Fibroblast of skin of left quadriceps (primary cell): ENCODE measurements around the gene KCNQ2.
"Not testable (repeated sequence)": the region's sequence is repeated elsewhere in the genome, so short reads cannot be mapped to it uniquely, and the experiment has no call there.

Experiments used
- DNase-seq, 2 experiments: peaks; one replicate each; pipeline ENCODE4 v3.0.0-alpha.2; 2013; ENCODE audit warnings: low read depth in 2 of 2

Gene KCNQ2

DNA sequence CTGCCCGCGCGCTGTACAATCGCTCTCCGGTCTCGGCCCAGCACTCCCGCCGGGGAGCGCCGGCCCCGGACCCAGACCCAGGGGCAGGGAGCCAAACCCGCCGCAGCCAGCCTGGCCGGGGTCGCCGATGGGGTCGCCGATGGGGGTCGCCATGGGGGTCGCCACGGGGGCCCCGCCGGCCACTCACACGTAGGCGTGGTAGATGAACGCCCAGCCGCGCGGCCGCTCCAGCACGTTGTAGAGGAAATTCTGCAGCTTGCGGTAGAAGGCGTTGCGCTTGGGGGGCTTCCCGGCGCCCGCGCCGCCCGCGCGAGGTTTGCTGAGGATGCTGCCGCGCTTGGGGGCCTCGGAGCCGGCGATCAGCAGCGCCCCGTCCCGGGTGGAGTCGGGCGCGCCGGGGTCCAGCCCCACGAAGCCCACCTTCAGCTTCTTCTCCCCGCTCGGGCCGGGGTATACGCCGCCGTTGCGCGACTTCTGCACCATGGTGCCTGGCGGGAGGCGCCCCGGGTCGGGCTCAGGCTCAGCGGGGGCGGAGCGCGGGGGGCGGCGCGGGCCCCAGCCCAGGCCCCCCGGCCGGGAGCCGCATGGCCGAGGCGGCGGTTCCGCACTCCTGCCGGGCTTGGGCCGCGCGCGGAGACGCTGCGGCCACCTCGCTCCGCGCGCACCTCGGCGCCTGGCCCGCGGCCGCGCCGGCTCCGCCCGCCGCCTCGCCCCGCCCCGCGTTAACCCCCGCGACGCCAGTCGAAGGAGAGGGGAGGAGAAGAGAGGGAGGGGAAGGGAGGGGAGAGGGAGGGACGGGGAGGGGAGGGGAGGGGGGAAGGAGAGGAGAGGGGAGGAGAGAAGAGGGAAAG lies at the start of gene KCNQ2:
Gene KCNQ2, minus strand, starts transcription at position 675 of the 851 bp plus-strand sequence. Its CDS starts 192 bp downstream, at position 483.
- no peak for DNase-seq

DNA sequence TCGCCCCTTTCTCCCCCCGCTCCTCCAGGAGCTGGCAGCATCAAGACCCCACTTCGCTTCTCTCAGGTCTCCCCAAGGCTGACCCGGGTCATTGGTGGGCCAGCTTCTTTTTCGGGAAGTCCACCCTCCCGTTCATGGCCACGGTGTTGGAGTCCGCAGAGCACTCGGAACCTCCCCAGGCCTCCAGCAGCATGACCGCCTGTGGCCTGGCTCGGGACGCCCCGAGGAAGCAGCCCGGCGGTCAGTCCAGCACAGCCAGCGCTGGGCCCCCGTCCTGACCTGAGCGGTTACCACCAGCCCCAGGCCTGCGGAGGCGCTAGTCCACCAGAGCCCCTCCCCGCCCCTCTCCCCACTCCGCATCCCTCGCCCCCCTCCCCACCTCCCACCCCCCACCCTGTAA lies 49.1 kb upstream of the KCNQ2 start:
- DNase-seq, result no peak

- DNase-seq, result peak; percentile 16 to 21
These were observed 48.6 kb upstream of the KCNQ2 start for GRCh38 chr20:63520934-63521601.

DNA sequence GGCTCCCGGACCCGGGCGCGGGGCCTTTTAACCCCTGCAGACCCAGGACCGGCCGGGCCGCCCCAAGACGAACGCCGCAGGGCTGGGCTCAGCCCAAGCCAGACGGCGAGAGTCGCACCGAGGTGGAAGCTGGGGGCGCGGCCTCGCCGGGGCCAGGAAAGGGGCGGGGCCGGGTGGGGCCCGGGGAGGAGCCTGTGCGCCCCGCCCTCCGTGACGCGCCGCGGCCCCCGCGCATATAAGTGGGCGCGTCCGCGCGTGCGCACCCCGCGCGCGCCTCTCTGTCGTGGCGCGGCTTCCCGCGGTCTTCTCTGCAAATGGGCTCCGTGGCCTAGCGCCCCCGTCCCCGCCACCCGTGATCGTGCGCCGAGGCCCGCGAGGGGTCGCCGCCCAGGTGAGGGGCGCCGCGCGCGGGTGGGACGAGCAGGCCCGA lies 48.1 kb upstream of the KCNQ2 start, which contains the start of gene PPDPF:
Gene PPDPF, plus strand, starts transcription at position 262 of the 430 bp plus-strand sequence. CDS start 544 bp downstream, outside the sequence.
- DNase-seq, result peak; percentile 61 to 62

GRCh38 chr20:63519668-63520503 lies 47.4 kb upstream of the KCNQ2 start:
- peak; percentile 15 to 16 for DNase-seq

GRCh38 chr20:63518946-63519667 lies 46.7 kb upstream of the KCNQ2 start:
- no peak for DNase-seq

DNA sequence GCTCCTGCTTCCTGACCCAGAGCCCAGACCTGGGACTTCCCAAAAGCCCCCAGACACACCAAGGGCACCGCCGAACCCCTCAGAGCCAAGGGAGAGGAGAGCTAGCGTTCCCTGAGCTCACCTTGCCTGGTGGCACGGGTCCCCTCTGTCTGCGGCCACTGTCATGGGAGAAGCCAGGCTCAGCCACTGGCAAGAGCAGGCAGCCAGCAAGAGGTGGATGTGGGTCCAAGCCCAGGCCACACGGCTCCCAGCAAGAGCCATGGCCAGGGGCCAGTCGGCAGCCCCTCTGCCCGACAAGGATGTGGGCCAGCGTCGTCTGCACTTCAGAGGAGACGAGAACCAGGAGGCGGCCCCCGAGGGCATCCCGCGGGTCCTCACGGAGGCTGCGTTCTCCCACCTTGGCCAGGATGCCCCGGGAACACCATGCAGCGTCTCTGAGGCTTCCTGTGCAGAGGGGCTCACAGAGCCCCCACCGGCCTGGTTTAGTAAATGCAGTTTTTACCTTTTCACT lies 46.0 kb upstream of the KCNQ2 start:
- DNase-seq, result no peak

DNA sequence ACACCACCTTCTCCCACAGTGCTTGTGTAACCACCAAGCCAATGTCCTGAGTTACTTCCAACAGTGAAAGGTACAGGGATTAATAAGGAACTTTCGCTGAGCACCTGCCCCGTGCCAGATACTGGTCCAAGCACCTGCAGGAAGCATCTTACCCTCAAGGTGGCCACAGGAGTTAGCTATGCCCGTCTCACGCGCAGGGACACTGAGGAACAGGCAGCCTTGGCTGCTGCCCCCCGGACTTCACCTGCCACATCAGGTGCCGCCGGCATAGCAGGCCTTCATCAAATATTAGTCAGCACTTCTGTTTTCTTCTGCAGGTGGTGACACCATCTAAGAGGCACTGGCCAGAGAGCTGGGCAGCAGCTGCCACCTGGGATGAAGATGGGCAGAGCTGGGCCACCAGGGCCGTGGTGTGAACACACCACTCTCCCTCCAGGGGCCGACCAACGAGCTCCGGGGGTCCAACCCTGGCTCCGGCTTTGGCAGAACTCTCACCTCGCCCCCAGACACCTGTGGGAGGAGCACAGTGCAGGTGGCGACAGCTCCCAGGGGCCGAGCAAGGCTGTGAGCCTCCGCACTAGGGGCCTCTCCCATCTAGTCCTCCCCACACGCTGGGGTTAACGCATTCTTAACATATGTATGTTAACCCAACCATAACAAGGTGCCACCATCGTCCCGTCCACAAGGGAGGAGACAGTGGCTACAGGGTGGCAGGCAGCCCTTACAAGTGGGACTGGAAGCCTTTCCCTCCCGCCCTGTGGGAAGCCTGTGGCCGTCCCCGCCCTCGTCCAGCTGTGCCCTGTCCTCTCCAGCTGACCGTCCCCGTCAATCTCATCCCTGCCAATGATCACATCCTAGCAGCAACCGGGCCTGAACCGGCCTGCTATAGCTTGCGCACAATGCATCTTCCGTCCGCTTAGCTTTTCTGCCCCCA lies 45.2 kb upstream of the KCNQ2 start:
- DNase-seq, result no peak

DNA sequence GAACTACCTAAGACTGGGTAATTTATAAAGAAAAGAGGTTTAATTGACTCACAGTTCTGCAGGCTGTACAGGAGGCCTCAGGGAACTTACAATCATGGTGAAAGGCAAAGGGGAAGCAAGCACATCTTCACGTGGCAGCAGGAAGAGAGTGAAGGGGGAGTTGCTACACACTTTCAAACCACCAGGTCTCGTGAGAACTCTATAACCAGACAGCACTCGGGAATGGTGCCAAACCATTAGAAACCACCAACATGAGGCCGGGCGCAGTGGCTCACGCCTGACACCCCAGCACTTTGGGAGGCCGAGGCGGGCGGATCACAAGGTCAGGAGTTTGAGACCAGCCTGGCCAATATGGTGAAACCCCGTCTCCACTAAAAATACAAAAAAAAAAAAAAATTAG lies 42.1 kb upstream of the KCNQ2 start:
- DNase-seq, result not testable (repeated sequence)

DNA sequence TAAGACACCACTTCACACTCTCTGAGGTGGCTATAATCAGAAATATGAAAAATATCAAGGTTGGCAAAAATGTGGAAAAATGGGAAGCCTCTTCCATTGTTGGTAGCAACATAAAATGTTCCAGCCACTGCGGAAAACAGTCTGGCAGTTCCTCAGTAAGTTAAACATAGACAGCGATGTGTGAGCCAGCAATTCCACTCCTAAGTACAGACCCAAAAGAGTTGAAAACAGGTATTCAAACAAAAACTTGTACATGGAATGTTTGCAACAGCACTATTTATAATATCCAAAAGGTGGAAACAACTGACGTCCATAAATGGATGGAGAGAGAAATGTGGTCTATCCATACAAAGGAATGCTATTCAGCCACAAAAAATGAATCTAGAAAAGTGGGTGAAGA lies 40.8 kb upstream of the KCNQ2 start:
- DNase-seq, result no peak

DNA sequence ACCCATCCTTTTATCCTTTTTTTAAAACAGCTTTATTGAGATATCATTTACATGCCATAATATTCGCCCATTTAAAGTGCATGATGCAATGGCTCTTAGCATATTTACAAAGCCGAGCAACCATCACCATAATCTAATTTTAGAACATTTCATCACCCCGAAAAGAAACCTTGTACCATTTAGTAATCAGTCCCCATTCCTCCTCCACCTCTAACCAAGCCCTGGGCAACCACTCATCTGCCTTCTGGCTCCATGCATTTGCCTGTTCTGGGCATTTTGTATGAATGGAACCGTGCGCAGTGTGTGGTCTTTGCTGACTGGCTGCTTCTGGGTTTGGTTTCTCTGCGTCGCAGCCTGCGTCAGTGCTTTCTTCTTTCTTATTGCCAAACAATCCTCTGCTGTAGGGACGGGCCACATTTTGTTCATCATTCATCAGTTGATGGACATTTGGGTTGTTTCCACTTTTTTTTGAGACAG lies 36.7 kb upstream of the KCNQ2 start:
- DNase-seq, result no peak

DNA sequence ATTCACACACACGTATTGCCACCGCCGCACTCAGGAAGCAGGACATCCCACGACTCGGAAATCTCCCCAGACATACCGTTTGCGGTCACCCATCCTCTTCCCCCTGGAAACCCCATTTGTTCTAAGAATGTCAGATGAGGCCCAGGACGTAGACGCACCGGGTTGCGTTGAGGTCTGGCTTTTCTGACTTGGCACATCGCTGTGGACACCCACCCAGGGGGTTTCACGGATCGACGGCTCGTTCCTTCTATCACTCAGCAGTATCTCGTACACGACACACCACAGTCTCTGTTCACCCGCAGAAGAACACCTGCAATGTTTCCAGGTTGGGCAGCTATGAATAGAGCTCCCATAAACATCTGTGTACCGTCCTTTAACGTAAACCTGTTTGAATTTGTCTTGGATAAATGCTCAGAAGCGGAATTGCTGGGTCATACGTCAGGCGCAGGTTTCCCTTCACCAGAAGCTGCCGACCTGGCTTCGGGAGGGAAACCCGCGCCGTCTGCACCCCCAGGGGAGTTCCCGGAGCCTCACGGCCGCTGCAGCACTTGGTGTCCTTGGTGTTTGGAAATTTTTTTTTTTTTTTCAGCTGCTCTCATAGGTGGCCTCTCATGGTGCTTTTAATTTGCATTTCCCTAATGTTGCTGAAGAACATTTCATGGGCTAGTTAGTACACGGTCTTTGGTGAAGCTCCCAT lies 35.8 kb upstream of the KCNQ2 start:
- DNase-seq, result no peak

DNA sequence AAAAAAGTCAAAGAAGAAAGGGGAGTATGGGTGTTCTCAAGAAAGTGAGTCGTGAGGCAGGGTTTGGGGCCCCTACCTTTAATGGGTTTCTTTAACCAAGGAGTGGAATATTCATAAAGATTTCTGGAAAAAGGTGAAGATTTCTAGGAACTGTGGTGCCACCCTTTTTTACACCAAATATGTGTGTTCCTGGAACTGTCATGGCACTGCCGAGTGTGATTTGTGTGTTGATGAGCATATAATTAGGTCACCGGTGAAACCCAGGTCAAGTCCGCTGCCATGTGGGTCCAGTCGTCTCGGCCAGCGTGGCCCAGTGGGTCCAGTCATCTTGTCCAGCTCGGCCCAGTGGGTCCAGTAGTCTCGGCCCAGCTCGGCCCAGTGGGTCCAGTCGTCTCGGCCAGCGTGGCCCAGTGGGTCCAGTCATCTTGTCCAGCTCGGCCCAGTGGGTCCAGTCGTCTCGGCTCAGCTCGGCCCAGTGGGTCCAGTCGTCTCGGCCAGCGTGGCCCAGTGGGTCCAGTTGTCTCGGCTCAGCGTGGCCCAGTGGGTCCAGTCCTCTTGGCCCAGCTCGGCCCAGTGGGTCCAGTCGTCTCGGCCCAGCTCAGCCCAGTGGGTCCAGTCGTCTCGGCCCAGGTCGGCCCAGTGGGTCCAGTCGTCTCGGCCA lies 34.8 kb upstream of the KCNQ2 start:
- DNase-seq, result no peak

DNA sequence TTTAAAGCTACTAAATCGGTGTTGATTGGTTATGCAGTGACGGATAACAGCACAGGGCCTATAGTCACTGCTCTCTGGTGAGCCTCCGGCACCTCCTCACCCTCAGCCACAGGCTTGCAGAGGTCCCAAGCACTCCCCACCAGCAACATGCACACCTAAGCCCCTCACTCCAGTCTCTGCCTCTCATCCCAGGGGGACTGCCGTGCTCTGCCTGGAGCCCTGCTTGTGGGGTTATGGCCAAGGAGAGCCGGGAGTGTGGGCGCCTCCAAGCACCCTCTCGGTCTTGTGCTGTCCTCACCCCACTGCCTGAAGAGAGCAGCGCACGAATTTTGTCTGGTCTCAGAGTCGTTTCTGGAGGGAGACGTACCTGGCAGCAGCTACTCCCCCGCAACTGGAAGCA lies 33.3 kb upstream of the KCNQ2 start:
- DNase-seq, result no peak

GRCh38 chr20:63505281-63505680 lies 32.8 kb upstream of the KCNQ2 start:
- DNase-seq, result no peak

DNA sequence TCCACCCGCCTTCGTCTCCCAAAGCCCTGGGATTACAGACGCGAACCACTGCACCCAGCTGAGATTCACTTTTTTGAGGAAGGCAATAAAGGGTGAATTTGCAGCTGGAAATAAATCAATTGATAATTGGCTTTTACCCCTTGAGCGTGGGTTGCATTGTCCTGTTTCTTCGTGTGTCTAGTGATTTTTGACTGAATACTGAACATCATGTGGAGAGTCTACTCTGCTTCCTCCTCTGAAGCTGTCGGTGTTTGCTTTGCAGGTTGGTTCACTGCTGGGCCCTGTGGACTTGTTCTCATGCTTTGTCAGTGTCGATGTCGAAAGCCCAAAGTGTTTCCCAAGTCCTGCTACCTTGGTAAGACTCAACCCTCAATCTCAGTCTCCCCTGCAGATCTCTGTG lies 32.2 kb upstream of the KCNQ2 start:
- no peak for DNase-seq

GRCh38 chr20:63503524-63503923 lies 31.1 kb upstream of the KCNQ2 start:
- no peak for DNase-seq

DNA sequence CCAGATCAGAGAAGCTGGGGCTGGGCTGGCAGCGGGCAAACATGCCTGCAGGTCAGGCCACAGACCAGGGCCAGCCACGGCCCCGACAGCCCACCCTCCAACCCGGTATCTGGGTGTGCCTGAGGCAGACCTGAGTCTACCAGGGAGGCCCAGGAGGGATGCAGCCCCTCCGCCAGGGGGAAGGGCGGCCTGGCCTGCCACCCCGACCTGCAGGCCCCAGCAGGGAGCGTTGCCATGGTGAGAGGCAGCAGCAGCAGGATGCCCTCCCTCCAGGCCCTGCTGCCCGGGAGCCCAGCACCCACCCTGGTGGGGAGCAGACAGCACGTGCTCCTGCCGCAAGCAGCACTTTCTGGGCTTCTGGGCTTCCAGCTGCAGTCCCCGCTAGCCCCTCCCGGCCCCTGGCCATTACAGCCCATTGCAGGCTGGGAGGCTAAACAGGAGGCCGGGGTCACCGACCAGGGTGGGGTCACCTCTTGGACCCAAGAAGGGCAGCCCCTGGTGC lies 30.3 kb upstream of the KCNQ2 start:
- DNase-seq, result no peak
